ENCODE measurements around the gene GAA. TPM values are rescaled to one million over a fixed set of nuclear protein-coding genes. Genes with fewer than 3 reads are reported as not detected.
A peak's percentile ranks its signal among the peaks of the same experiment; 100 is the strongest.

Gene GAA
- total and polyA plus RNA-seq, 2 of the 4 experiments (the other 2 are of a cell fraction): 2.2 to 14.8 TPM

- Histone ChIP-seq H3K9me1 (ENCODE audit: insufficient read depth, low read length) (peaks cover 3% of the 10 kb centered on the region; the same call in 1 of the 2 replicates), H3K9ac (ENCODE audit: low read depth, low read length) (no peak overlapping the region), H2BK15ac (ENCODE audit: low read depth, low read length) (no peak overlapping the region), H3K4me2 (ENCODE audit: low read depth, low read length) (no peak overlapping the region), H3K4me1 (ENCODE audit: control insufficient read depth, insufficient read depth, low read length) (no peaks in the 10 kb centered on the region), H3K9me3 (ENCODE audit: control insufficient read depth, insufficient read depth, low read length) (no peaks in the 10 kb centered on the region), H3K18ac (ENCODE audit: low read depth, low read length) (no peak overlapping the region), H4K91ac (ENCODE audit: insufficient read depth, low read depth, low read length) (no peak overlapping the region), H2AK5ac (ENCODE audit: low read depth, low read length) (no peak overlapping the region), H2BK20ac (ENCODE audit: low read depth, low read length) (no peak overlapping the region), H2BK5ac (ENCODE audit: low read depth, low read length, poor library complexity, severe bottlenecking) (no peak overlapping the region), H2AFZ (replicated peaks; ENCODE audit: low read length, poor library complexity) (no peak overlapping the region), H3K79me1 (ENCODE audit: low read depth in 1 of 2, low read length in 2 of 2) (peaks cover 0 to 1% of the 10 kb centered on the region in 2 experiments; a peak in 2 of 4 replicates), H3K56ac (ENCODE audit: extremely low read depth, insufficient read depth, low read length) (no peak overlapping the region), H3K27me3 (ENCODE audit: control insufficient read depth, insufficient read depth, low read length) (peaks cover 2% of the 10 kb centered on the region), H3K23ac (ENCODE audit: low read depth, low read length) (no peak overlapping the region), H4K20me1 (ENCODE audit: insufficient read depth, low read length) (no peaks in the 10 kb centered on the region), H2BK120ac (ENCODE audit: low read depth, low read length) (no peak overlapping the region), H3K4ac (ENCODE audit: low read depth, low read length) (no peak overlapping the region), H2AK9ac (replicated peaks; ENCODE audit: low read depth, low read length, poor library complexity) (peak overlapping the region; percentile 58), H3K14ac (replicated peaks; ENCODE audit: low read depth, low read length) (no peak overlapping the region), H4K8ac (ENCODE audit: low read depth in 2 of 2, low read length in 2 of 2) (no peak overlapping the region), H3K4me3 (ENCODE audit: insufficient read depth, low read depth, low read length) (no peak overlapping the region), H3K27ac (ENCODE audit: insufficient read depth, low read length) (no peak overlapping the region), H4K5ac (ENCODE audit: low read depth, low read length) (no peak overlapping the region), H3K36me3 (ENCODE audit: control insufficient read depth, insufficient read depth, low read length) (no peaks in the 10 kb centered on the region)
- in situ Hi-C loops (cut with MboI; ENCODE audit: low sequenced_read_pairs) (no loop called here), intact Hi-C loops (cut with micrococcal nuclease) (no loop called here), dilution Hi-C loops (cut with HindIII; ENCODE audit: low sequenced_read_pairs, unreplicated experiment) (no loop called here)
- DNase-seq (no peak), ATAC-seq (ENCODE audit: low read depth) (no peak)
- POLR2A ChIA-PET (ENCODE audit: unreplicated experiment): no interaction called here
- BruUV-seq (replicated peaks): no TSS peak
- TF ChIP-seq RCOR1 (IDR thresholded peaks at IDR 0.05; ENCODE audit: insufficient replicate concordance, low read length) (no peak), RFX5 (IDR thresholded peaks at IDR 0.05; ENCODE audit: low read depth, low read length) (no peak), NFE2L2 (IDR thresholded peaks at IDR 0.05; ENCODE audit: low read depth, low read length) (no peak)
- 60% methylated on average over 3 of the region's 12 CpGs; no CpG with 5 or more reads in 1 of the 2 experiments for WGBS, 2 experiments (ENCODE audit: extremely low coverage in 2 of 2, insufficient read length in 1 of 2)
- CTCF ChIA-PET: no interaction called here
Observed at GRCh38 chr17:80096561-80097021, 4.8 kb upstream of the GAA start.
